GM18907 (cell line): ENCODE measurements around the gene PSME3.
"Not testable (repeated sequence)": the region's sequence is repeated elsewhere in the genome, so short reads cannot be mapped to it uniquely, and the experiment has no call there.

Experiments
- ATAC-seq: cut with Tn5 transposase; IDR thresholded peaks from one replicate; pipeline ENCODE4 v1.9.1; 2021; ENCODE audit warnings: mild to moderate bottlenecking, moderate library complexity; ENCODE audit not compliant: unreplicated experiment

The PSME3 gene

DNA sequence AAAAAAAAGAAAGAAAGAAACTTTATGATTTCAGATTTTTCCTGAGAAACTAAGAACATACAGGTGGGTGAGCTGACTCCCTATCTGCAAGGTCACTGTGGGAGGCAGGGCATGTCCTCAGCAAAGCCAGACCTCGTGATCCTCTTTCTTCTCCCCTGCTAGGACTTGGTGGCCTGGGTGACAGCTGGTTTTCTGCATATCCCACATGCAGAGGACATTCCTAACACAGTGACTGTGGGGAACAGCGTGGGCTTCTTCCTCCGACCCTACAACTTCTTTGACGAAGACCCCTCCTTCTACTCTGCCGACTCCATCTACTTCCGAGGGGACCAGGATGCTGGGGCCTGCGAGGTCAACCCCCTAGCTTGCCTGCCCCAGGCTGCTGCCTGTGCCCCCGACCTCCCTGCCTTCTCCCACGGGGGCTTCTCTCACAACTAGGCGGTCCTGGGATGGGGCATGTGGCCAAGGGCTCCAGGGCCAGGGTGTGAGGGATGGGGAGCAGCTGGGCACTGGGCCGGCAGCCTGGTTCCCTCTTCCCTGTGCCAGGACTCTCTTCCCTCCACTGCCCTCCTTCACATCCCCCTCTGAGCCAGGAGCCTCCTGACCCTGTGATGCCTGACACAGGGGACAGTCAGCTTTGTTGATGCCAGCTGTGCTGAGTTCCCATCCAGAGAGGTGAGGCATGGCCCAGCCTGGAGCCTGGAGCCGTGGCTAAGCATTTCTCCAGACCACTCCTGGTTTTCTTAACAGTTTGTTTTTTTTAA lies 40.9 kb downstream of the PSME3 start:
- not testable (repeated sequence) for ATAC-seq

DNA sequence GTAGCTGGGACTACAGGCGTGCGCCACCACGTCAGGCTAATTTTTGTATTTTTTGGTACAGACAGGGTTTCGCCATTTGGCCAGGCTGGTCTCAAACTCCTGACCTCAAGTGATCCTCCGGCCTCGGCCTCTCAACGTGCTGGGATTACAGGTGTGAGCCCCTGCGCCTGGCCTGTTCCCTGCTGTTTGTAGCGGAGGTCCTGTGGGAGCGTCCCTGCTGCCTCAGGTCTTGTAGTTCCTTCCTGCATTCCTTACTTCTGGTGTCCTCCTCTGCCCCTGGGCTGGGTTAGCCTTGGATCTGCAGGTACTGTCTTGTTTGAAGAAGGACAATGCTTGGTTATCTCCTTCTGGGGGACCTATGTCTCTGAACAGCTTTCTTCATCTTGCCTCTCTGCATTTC lies 43.8 kb downstream of the PSME3 start:
- no peak for ATAC-seq

DNA sequence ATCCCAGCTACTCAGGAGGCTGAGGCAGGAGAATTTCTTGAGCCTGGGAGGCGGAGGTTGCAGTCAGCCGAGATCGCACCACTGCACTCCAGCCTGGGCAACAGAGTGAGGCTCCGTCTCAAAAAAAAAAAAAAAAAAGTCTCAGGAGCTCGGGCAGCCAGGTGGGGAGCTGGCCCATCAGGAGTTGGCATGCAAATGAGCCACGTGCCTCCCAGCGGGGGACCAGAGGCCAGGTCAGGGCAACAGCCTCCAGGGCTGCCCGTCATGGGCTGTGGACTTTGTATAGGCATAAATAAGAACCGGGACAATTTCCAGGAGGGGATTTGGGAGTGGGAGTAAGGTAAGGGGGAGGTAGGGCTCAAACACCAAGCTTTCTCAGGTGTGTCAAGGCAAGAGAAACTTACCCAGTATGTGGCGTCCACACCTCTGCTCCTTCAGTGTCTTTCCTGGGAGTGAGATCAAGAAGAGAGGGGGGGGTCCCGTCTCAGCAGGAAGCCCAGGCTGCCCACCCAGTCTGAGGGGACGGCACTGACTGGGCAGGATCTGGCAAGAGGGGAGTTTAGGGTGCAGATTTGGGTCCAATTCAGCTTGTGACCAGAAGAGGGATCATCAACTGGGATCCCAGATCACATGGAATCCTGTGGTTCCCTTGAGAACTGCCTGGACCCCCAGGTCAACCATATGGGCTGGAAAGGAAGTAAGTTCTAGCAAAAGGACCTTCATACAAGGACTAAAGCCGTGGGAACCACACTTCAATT lies 45.1 kb downstream of the PSME3 start:
- no peak for ATAC-seq

DNA sequence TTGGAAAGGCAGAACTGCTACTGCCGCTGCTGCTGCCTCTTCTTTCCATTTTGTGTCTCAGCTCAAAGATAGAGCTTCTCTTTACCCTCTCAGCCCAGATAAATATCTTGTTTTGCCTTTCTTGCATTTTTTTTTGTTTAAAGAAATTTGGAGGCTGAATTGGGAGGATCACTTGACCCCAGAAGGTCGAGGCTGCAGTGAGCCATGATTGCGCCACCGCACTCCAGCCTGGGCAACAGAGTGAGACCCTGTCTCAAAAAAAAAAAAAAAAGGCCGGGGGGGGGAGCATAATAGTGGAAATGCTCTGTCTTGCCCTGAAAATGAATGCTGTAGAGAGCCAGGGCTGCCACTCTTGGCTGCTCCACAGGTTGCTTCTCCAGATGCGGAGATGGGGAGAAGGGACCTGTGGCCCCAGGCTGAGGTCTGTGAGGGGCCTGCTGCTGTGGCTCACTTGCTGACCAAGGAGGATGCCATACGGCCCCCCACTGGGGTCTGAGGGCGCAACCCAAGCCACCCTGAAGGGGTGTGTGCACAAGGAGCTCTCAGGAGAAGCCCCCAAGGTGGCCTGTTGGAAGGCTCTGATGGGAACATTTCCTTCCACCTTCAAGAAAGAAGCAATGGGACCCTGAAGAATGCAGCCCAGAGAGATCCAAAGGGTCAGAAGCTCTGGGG lies 45.9 kb downstream of the PSME3 start:
- ATAC-seq = no peak

DNA sequence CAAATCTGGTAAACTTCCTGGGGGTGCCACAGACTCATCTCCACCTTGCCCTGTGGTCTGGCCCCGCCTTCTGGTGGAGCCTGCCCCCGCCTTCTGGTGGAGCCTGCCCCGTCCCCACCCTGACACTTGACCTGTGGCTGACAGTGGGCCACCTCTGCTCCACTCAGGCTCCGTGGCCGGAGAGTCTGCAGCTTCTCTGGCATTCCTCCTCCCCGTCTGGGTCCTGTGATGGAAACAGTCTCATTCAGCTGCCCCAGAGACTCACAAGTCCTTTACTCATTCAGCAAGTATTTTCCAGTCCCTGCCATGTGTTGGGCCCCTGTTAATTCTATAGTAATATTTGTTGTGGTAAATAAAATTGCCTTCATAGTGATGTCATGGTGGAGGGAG lies 46.4 kb downstream of the PSME3 start:
- ATAC-seq = no peak

DNA sequence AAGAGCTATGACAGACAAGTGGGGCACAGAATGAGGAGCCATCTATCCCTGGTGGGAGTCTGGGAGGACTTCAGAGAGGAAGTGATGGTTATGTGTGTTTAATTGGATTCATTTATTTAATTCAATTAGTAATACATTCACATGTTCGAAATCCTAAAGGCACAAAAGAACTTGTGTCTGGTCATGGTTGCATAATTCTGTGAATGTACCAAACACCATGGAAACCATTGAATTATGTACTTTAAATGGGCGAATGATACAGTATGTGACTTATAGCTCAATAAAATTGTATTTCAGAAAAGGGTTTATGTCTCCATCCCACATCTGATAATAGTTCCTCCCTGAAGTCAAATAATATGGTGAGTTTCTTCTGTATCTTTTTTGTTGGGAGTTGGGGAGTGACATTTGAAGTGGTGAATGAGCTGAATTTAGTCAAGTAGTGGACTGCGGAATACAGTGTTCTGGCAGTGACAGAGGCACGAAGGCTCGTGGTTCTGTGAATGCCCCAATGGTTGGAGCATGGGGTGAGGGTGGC lies 47.6 kb downstream of the PSME3 start:
- ATAC-seq = no peak

DNA sequence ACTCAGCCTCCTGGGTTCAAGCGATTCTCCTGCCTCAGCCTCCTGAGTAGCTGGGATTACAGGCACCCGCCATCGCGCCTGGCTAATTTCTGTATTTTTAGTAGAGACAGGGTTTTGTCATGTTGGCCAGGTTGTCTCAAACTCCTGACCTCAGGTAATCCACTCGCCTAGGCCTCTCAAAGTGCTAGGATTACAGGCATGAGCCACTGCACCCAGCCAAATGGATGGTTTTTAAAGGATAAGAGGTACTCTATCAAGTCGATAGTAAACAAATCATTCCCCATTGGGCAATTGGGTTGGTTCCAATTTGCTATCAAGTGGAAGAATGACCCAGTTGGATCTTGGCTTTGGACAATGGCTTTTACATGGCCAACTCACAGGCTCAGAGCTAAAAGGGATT lies 48.5 kb downstream of the PSME3 start:
- not testable (repeated sequence) for ATAC-seq

DNA sequence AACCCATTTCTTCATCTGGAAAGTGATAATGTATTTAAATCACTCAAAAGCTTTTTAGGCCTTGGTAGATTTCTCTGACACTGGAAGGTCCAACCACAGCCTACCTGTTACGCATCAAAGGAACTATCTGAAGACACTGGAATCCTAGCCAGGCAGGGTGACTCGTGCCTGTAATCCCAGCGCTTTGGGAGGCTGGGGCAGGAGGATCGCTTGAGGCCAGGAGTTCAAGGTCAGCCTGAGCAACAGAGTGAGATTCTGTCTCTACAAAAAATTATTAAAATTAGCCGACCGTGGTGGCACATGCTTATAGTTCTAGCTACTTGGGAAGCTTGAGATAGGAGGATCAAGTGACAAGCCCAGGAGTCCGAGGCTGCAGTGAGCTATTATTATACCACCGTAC lies 49.0 kb downstream of the PSME3 start:
- no peak for ATAC-seq

DNA sequence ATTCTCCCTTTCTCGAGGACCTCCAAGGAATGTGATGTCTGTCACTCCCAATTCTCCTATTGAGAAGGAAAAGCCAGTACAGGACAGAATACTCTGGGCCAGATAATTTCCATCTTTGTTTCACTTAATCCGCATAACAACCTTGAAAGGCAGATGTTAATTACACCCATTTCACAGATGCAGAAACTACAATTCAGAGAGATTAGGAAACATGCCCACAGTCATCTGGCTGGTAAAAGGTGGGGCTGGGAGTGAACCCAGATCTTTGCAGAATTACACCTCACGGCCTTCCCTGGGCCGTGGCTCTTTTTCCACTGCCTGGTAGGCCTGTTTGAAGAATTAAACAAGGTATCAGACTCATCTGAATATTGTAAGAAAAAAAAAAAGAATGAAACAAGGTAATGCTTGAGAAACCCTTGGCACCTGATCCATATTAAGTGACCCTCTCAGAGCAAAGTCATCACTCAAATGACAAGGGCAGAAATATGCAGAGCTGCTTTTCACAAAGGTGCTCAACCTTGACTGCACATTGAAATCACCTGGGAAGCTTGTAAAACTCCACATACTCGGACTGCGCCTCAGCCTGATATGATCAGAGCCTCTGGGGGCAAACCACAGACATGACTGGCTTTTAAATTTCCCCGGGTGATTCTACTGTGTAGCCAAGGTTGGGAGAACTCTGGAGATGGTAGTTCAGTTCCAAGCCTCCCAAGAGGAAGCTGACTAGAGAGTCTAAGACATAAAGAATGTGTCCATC lies 50.8 kb downstream of the PSME3 start:
- no peak for ATAC-seq

DNA sequence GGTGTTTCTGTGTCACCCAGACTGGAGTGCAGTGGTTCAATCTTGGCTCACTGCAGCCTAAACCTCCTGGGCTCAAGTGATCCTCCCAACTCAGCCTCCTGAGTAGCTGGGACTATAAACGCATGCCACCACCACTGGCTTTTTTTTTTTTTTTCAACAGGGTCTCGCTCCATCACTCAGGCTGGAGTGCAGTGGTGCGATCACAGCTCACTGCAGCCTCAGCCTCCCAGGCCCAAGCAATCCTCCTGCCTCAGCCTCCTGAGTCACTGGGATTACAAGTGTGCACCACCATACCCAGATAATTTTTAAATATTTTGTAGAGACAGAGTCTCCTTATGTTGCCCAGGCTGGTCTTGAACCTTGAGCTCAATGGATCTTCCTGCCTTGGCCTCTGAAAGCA lies 52.6 kb downstream of the PSME3 start:
- not testable (repeated sequence) for ATAC-seq

DNA sequence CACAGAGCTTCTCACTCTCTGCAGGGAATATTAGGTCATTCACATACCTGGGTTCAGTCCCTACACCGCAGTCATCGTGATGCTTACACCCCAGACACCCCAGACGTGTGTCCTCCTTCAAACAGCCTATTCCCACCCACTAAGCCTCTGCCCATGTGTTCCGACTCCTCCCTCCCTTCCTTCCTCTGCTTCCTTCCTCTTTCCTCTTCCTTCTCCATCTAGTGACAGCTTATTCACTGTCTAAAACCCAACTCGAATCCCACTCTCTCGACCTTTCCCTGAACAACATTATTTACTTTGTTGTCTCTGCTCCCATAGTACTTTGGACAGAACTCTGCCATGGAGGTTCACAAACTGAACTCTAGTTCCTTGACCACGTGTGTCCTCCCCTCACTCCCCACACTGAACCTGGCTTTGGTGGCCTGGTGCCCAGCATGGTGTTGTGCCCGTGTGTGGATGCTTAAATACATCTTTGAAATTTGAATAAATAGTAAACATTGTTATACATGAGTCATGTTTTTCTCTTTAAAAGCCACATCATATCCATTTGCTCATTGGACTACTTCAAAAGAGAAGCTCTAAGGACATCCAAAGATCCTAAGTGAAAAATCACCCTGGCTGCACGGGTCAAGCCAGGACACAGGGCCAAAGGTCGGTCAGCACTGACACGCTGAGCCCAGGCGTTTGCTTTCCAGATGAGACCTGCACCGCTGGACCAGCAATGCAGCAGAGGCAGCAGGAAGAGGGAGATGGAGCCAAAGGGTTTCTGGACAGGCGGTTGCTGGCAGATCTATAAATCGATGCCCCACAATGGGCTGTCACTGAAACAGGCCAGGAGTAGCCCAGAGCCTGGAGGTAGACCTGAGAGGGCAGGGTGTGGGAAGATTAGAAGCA lies 53.3 kb downstream of the PSME3 start:
- no peak for ATAC-seq

DNA sequence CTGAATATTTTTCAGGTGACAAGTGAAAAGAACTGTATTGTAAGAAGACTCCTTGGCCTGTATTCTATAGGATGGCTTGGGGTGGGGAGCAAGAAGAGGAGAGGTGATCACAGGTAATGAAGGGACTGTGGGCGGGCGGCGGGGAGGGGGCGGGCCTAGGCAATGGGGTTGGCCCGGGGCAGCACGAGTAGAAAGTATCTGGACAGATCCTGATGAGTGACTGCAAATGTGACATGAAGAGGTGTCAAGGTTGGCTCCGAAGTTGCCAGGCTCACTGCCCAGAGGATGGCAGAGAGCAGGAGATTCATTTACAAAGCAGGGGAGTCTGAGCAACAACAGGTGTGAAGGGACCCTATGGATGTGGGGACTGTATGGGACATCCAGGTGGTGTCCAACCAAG lies 56.6 kb downstream of the PSME3 start:
- no peak for ATAC-seq

DNA sequence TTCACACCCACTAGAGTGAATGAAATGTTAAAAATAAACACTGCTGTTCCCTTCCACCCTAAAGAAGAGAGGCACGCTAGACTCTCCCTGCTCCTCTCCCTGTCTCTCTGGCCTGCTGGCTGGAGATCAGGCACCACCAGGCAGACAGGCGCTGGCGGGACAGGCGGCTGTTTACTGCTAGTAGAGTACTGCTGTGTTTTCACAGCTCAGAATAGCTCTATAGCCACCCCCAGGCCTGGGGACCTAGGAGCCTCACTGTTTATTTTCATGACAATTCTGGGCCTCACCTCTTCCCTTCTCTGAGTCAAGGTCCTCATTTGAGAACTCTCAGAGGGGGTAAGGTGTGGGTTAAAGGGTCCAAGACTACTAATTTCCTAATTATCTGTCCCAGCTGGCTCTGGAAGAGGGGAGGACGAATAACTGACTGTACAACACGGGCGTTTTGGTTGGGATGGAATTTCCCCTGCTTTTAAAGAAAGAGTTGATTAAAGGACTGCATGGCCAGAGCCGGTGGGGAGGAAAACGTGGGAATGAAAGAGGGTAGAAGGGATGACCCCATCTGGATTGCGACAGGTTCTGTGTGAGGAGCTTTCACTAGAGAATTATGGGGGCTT lies 58.4 kb downstream of the PSME3 start:
- ATAC-seq = no peak

DNA sequence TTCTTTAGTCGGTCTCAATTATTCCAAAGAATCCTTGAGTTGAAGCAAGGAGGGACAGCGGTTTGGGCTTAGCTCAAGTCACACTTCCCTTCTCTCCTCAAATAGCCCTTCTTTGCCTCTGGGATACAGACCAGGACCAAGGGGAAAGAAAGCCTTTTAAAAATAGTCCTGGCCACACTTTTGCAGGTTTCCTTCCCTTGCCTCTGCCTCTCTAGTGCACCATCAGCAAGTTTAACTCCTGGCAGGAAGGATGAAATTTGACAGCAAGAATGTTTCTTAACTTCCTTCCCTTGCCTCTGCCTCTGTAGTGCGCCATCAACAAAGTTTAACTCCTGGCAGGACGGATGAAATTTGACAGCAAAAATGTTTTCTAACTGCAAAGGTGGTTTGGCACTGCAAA lies 60.2 kb downstream of the PSME3 start:
- ATAC-seq = no peak
